IPS-15b (cell line): Measurements from ENCODE around the gene UBE2D1.
"Not testable (repeated sequence)": the region's sequence is repeated elsewhere in the genome, so short reads cannot be mapped to it uniquely, and the experiment has no call there.

Experiments used
- H3K27me3 ChIP-seq: one replicate; pipeline ENCODE4 v1.6.1; 2013; ENCODE audit warnings: low read length; ENCODE audit not compliant: control insufficient read depth, insufficient read depth
- H3K36me3 ChIP-seq: one replicate; pipeline ENCODE4 v1.6.1; 2013; ENCODE audit warnings: low read length; ENCODE audit not compliant: control insufficient read depth, insufficient read depth
- H3K4me1 ChIP-seq: one replicate; pipeline ENCODE4 v1.6.1; 2013; ENCODE audit warnings: mild to moderate bottlenecking, low read length; ENCODE audit not compliant: control insufficient read depth, insufficient read depth
- H3K4me3 ChIP-seq: one replicate; pipeline ENCODE4 v1.5.1; 2013; ENCODE audit warnings: low read depth, low read length
- H3K9ac ChIP-seq: one replicate; pipeline ENCODE4 v1.6.1; 2013; ENCODE audit warnings: low read depth, mild to moderate bottlenecking, low read length
- H3K9me3 ChIP-seq: one replicate; pipeline ENCODE4 v1.6.1; 2013; ENCODE audit warnings: mild to moderate bottlenecking, low read length; ENCODE audit not compliant: control insufficient read depth, insufficient read depth

The UBE2D1 gene

GRCh38 chr10:58417902-58418301, 83.1 kb downstream of the UBE2D1 start:
- H3K9me3 ChIP-seq, H3K36me3 ChIP-seq: not testable (repeated sequence)

More at GRCh38 chr10:58417902-58418301, 83.1 kb downstream of the UBE2D1 start:
- not testable (repeated sequence) for H3K4me1 ChIP-seq, H3K27me3 ChIP-seq, H3K4me3 ChIP-seq, H3K9ac ChIP-seq
